A549 (cell line): Measurements from ENCODE around the gene RIMS4.

Source experiments
- POLR2A ChIP-seq: IDR thresholded peaks from 2 replicates; pipeline ENCODE4 v1.6.1; 2012; ENCODE audit warnings: mild to moderate bottlenecking, low read length
- USF2 ChIP-seq: fragments of 450-650 bp; IDR thresholded peaks from 2 replicates; pipeline ENCODE4 v1.6.1; 2014; ENCODE audit warnings: antibody characterized with exemption

- no peak for TF ChIP-seq USF2
- TF ChIP-seq POLR2A = no peak
Observed at GRCh38 chr20:44811150-44811685, 872 bp upstream of the RIMS4 start.
